Measurements from ENCODE around the gene TMEM167A.
A peak's percentile ranks its signal among the peaks of the same experiment; 100 is the strongest.

TMEM167A gene

DNA sequence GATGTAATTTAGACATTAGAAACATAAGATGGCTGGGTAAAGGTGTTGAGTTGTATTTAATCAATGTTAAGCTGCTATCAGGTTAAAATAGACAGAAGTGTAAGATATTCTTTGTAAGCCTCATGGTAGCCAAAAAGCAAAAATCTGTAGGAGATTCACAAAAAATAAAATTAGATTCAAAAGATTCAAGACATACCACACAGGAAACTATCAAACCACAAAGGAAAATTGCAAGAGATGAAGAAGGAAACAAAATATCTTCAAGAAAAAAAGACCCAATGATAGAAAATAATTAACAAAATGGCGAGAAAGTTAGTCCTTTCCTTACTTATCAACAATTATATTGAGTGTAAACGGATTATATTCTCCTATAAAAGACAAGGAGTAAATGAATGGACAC, 15.4 kb upstream of the TMEM167A start:
- no peak overlapping the region for H3K4me3 ChIP-seq (ENCODE audit: low read length)
- no peak for DNase-seq (ENCODE audit: low read depth)
- TF ChIP-seq, protein P1, sequence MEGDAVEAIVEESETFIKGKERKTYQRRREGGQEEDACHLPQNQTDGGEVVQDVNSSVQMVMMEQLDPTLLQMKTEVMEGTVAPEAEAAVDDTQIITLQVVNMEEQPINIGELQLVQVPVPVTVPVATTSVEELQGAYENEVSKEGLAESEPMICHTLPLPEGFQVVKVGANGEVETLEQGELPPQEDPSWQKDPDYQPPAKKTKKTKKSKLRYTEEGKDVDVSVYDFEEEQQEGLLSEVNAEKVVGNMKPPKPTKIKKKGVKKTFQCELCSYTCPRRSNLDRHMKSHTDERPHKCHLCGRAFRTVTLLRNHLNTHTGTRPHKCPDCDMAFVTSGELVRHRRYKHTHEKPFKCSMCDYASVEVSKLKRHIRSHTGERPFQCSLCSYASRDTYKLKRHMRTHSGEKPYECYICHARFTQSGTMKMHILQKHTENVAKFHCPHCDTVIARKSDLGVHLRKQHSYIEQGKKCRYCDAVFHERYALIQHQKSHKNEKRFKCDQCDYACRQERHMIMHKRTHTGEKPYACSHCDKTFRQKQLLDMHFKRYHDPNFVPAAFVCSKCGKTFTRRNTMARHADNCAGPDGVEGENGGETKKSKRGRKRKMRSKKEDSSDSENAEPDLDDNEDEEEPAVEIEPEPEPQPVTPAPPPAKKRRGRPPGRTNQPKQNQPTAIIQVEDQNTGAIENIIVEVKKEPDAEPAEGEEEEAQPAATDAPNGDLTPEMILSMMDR (IDR thresholded peaks at IDR 0.05; ENCODE audit: insufficient read depth, low read depth, low read length, missing control alignments): no peak

DNA sequence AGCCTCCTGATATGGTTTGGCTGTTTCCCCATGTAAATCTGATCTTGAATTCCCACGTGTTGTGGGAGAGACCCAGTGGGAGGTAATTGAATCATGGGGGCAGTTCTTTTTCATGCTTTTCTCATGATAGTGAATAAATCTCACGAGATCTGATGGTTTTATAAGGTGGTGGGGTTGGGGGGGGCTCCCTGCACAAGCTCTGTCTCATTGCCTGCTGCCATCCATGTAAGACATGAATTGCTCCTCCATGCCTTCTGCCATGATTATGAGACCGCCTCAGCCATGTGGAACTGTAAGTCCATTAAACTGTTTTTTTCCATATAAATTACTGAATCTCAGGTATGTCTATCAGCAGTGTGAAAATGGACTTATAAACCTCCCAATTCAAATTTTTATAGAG, 13.0 kb upstream of the TMEM167A start:
- TF ChIP-seq, protein P1 (IDR thresholded peaks at IDR 0.05; ENCODE audit: insufficient read depth, low read depth, low read length, missing control alignments): no peak
- DNase-seq (ENCODE audit: low read depth): no peak
- H3K4me3 ChIP-seq (ENCODE audit: low read length): no peak overlapping the region

DNA sequence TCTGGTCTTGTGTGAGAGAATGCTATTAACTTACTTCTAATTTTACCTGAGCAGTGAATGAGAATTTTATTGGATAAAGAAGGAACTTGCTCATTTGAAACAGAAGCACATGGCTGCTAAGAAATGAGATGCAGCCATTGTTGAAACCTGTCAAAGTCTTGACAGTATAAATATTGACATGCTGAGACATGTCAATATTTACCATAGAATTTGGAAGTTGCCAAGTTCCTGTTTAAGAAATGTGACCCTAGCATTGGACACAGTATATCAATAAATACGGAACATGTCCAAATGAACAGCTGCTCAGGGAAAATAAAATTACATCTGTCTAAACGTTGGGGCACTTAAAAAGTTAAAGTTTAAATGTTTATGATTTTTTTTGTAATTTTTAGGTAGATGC, 7.9 kb upstream of the TMEM167A start:
- no peak overlapping the region for H3K4me3 ChIP-seq (ENCODE audit: low read length)
- TF ChIP-seq, protein P1 (IDR thresholded peaks at IDR 0.05; ENCODE audit: insufficient read depth, low read depth, low read length, missing control alignments): no peak
- peak; percentile 45 for DNase-seq (ENCODE audit: low read depth)

DNA sequence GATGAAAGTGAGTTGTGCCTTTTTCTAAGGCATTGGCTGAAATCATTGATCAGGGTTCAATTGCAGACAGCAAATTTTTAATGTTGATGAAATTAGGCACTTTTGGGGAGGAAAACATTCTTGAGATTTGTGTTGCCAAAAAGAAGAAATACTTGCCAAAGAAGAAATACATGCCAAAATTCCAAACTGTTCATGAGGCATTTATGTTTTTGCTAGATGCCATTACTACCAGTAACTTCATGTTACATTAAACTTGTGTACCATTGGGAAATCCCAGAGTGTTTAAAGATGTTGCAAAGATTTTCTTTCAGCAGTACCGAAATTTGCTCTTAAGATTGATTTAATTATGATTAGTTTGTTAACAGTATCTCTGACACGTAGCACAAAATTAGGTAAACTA, 7.1 kb upstream of the TMEM167A start:
- TF ChIP-seq, protein P1 (IDR thresholded peaks at IDR 0.05; ENCODE audit: insufficient read depth, low read depth, low read length, missing control alignments): no peak
- DNase-seq (ENCODE audit: low read depth): no peak

DNA sequence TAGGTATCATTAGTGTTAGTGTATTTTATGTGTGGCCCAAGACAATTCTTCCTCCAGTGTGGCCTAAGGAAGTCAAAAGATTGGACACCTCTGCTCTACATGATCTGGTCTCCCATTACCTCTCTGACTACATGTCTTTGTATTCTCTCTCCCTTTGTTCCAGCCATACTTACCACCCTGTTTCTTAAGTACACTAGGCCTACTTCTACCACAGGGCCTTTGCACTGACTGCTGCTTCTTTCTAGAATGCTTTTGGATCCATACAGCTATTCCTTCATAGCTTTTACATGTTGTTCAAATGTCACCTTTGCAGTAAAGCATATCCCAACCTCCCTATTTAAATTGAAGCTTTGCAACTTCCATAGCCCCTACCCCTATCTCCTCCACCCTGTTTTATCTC, 5.6 kb upstream of the TMEM167A start:
- no peak for DNase-seq (ENCODE audit: low read depth)
- TF ChIP-seq, protein P1 (IDR thresholded peaks at IDR 0.05; ENCODE audit: insufficient read depth, low read depth, low read length, missing control alignments): no peak
- no peak overlapping the region for H3K4me3 ChIP-seq (ENCODE audit: low read length)

More for the DNA sequence above, 7.1 kb upstream of the TMEM167A start:
- no peak overlapping the region for H3K4me3 ChIP-seq (ENCODE audit: low read length)

DNA sequence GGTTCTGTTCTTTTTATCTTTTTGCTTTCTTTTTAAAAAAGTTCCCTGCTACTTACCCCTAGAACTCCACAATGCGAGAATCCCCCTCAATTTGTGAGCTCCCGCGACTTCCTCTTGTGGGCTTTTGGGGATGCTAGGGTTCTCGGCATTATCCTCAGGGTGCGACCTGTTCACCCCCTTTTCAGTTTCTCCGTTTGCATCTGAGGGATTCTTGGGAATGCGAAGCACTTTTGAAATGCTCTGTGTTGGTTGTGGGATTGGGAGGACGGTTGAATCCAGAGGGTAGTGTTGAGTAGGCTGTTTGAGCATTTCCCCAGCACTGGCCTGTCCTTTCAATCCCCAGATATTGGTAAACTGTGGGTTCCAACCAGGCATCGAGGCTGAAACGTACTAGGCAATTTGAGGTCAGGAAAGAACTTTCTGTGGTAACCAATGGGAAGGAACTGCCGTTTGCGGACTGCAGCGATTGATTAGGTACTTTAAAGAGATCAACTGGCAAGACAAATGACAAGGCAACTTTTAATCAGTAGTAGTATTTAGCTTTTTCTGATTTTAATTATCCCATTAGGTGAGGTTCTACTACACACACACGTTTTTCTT, 568 bp upstream of the TMEM167A start:
- TF ChIP-seq, protein P1 (IDR thresholded peaks at IDR 0.05; ENCODE audit: insufficient read depth, low read depth, low read length, missing control alignments): no peak
- DNase-seq (ENCODE audit: low read depth): peak; percentile 15
- H3K4me3 ChIP-seq (ENCODE audit: low read length): peak overlapping the region; percentile 91

DNA sequence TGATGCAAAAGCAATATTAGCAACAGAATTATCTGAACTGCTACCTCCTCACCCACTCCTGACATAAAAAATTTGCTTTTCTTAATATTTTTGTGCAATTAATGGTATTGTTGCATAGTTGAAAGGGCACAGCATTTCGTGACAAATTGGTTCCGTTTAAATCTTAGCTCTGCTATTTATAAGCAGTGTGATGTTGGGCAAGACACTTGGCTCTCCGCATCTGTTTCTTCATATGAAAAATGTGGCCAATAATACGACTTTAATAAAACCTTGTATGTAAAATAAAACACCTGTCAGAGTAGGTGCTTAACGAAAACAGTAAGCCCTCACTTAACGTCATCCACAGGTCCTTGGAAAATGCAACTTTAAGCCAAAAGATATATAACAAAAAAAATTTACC, 4.2 kb downstream of the TMEM167A start:
- H3K4me3 ChIP-seq (ENCODE audit: low read length): no peak overlapping the region
- no peak for DNase-seq (ENCODE audit: low read depth)
- TF ChIP-seq, protein P1 (IDR thresholded peaks at IDR 0.05; ENCODE audit: insufficient read depth, low read depth, low read length, missing control alignments): no peak

All from epithelial cell of esophagus (primary cell).